Ovary (tissue), 9 donors: ENCODE measurements around the gene WNT7A. TPM values are rescaled to one million over a fixed set of nuclear protein-coding genes. Genes with fewer than 3 reads are reported as not detected.

ENCODE experiments used
- DNase-seq, 5 donors: peaks; one replicate each; pipeline ENCODE4 v3.0.0-alpha.2; 2019 to 2020
- H3K27ac ChIP-seq, 2 donors: fragments of 200-600 bp; one replicate each; pipeline versions ENCODE4 v1.5.1 to v1.8.0; 2019 to 2022
- H3K27me3 ChIP-seq: fragments of 200-600 bp; one replicate; pipeline ENCODE4 v1.8.0; 2022
- H3K36me3 ChIP-seq: fragments of 200-600 bp; sonication (generic); one replicate; pipeline ENCODE4 v1.5.1; 2019
- H3K4me1 ChIP-seq: one replicate; pipeline ENCODE4 v1.8.1; 2013; ENCODE audit warnings: mild to moderate bottlenecking, moderate library complexity; ENCODE audit not compliant: insufficient read depth
- H3K4me3 ChIP-seq: fragments of 200-600 bp; sonication (generic); one replicate; pipeline ENCODE4 v1.5.1; 2017
- H3K9me3 ChIP-seq, 2 donors: fragments of 200-600 bp in 1 of 2; sonication (generic) in 1 of 2; one replicate each; pipeline versions ENCODE4 v1.5.1 to v1.8.1; 2013 to 2019; ENCODE audit warnings: mild to moderate bottlenecking in 1 of 2, moderate library complexity in 1 of 2
- CTCF ChIP-seq, 3 donors: fragments of 450-650 bp in 2 of 3; fragments of 200-600 bp in 1 of 3; IDR thresholded peaks; one replicate each; pipeline versions ENCODE4 v1.5.1 to v1.8.0; 2016 to 2022; ENCODE audit warnings: antibody characterized with exemption in 3 of 3, mild to moderate bottlenecking in 1 of 3
- EP300 ChIP-seq: sonication (generic); formaldehyde crosslinking; IDR thresholded peaks from one replicate; pipeline ENCODE4 v1.6.1; 2017; ENCODE audit warnings: antibody characterized with exemption
- POLR2A ChIP-seq: fragments of 450-650 bp; IDR thresholded peaks from one replicate; pipeline ENCODE4 v1.6.1; 2017; ENCODE audit warnings: antibody characterized with exemption, mild to moderate bottlenecking, moderate library complexity
- WGBS, 3 donors: extraction: QIAGEN DNeasy Blood & Tissue Kit in 1 of 3; methylation state at CpG; one replicate each; pipeline versions ENCODE4 v1.1.5 to v1.1.7; 2013 to 2017; 5-methylcytosine and 5-hydroxymethylcytosine counted together
- intact Hi-C, 4 donors: fragments of 100-400 bp; cut with DNase I; formaldehyde crosslinking; loops; one replicate each; pipeline versions ENCODE4 v1.11.0 to v1.15.1; 2022 to 2023
- polyA plus RNA-seq, 2 donors: library from polyadenylated mRNA; stranded (reverse); fragments of 200-250 nt in 1 of 2; fragments of 350-450 nt in 1 of 2; fragmentation: Illumina TruSeq in 1 of 2; extraction: RNeasy Lipid Tissue Mini Kit (QIAGEN cat#74804) in 1 of 2; gene quantifications; one replicate each; pipeline ENCODE4 v1.2.3, GENCODE V29; 2013 to 2014
- total RNA-seq, 7 donors: library from RNA; depleted of rRNA in 2 of 7; stranded (reverse); fragments of >200 nt in 2 of 7; fragmentation: NEBNext Ultra II Directional in 3 of 7; extraction: Animal tissue kit (Norgen Biotek cat#: 25700) in 3 of 7; gene quantifications; one replicate each; pipeline versions ENCODE4 v1.1.0 to v1.2.4, GENCODE V29; 2016 to 2023
- donor health status: DM: no; HTN: no; CAD: no; lungs with moderate emphysema.
- donor health status: DM: no; HTN: no; CAD: no.
- donor health status: Bipolar disorder and iron deficiency.
- donor health status: DM: yes; HTN: yes; CAD: no.
- donor health status: DM: no; HTN: no; CAD: no.
- donor health status: DM: yes; HTN: yes; CAD: no.

The WNT7A gene
- total and polyA plus RNA-seq, 9 donors: 0.22 to 0.83 (median 0.34) TPM; not detected in 6

DNA sequence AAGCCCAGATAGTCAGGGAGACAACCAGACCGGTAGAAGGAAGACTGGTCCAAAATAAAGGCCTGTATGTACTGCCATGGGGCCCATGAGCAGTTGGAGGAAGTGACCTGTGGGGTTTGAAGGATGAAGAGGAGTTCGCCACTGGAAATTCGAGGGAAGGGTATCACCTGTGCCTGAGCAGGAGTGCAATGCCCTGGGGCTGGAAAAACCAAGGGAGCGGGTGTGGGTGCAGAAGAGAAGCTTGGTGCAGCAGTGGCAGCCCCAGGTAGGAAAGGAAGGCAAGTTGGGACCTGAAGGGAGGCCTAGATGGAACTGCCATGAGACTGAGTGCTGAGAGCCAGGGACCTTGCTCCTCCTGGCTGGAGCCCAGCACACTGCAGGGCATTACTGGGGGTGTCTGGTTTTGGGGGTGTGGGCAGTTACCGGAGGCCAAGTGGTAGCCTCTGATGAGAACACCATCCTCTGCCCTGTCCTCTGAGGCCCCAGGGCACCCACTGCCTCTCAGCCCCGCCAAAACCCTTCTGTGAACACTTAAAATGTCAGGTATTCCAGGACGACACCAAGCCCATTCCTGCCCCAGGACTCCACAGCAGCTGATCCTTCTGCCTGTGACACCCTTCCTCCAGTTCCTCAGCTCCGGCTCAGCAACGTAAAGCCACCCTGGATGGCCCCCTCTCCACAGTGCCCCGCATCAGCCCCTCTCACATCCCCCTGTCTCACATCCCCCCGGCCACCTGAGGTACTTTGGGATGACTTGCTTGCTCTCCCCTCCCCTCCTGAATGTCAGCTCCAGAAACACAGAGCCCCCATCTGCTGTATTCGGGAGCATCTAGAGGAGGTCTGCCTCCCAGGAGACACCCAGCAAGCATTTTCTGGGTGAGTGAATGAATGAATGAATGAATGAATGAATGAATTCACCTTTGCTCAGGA is 42.9 kb downstream of the WNT7A start:
- Histone ChIP-seq H3K9me3 (no peaks in the 10 kb centered on the region), H3K27ac (no peak overlapping the region), H3K4me3 (no peak overlapping the region), H3K36me3 (no peaks in the 10 kb centered on the region), H3K4me1 (no peaks in the 10 kb centered on the region), H3K27me3 (no peaks in the 10 kb centered on the region)
- intact Hi-C loops: no loop called here
- 75 to 82% (median 79%) methylated on average over 12 of the region's 12 CpGs for WGBS, 3 donors
- no peak for TF ChIP-seq CTCF (IDR thresholded peaks at IDR 0.05)
- TF ChIP-seq POLR2A: no peak
- no peak for TF ChIP-seq EP300
- DNase-seq: no peak

DNA sequence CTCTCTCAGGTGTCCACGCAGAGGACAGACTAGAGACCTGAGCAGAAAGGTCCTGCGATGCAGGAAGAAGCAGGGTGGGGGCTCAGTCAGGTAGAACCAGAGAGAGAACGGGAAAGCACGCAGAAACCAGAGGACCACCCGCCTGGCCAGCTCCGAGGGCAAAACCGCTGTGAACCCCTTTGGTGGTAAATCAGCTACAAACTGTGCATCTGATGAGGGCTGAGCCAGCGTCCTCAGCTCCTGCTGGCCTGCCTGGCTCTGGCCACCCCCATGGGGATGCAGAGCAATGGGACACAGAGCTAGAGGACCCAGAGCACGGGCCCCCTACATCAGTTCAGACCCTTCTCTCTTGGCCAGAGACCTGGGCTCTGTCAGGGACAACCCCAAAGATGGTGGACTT is 44.6 kb downstream of the WNT7A start:
- Histone ChIP-seq H3K36me3 (no peaks in the 10 kb centered on the region), H3K27ac (no peak overlapping the region), H3K4me3 (no peak overlapping the region), H3K27me3 (no peaks in the 10 kb centered on the region), H3K4me1 (no peaks in the 10 kb centered on the region), H3K9me3 (no peaks in the 10 kb centered on the region)
- intact Hi-C loops: no loop called here
- TF ChIP-seq CTCF (IDR thresholded peaks at IDR 0.05) (no peak), POLR2A (no peak), EP300 (no peak)
- DNase-seq: no peak
- 69 to 80% (median 75%) methylated on average over 9 of the region's 9 CpGs for WGBS, 3 donors

DNA sequence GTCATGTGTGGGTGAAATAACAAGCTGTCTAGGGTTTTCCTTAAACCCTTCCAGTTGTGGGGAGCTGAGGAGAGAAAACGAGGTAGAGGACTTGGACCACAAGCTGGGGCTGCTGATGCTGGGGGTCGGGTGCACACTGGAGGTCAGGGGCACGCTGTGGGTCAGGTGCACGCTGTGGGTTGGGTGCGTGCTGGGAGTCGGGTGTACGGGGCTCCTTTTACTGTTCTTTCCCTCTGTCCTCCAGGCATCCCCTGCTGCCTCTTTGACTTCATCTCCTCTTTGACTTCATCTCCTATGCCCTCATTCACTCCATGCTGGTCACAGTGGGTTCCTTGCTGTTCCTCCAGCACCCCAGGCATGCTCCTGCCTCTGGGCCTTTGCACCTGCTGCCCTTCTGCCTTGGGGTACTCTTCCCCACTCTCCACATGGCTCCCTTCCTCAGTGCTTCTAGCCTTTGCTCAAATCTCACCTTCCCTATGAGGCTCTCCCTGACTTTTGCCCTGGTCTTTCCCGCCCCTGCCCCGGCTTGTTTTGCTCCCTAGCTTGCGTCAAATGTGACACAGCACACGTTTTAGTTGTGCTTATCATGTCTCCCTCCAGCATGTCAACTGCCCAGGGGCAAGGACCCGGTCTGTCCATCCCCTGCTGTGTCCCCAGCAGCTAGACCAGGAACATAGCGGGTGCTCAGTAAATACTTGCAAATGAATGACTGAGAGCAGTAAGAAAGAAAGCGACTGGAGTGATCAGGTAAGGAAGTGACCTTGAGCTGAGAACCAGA is 45.4 kb downstream of the WNT7A start:
- Histone ChIP-seq H3K27ac (no peak overlapping the region), H3K27me3 (no peaks in the 10 kb centered on the region), H3K36me3 (no peaks in the 10 kb centered on the region), H3K9me3 (no peaks in the 10 kb centered on the region), H3K4me1 (no peaks in the 10 kb centered on the region), H3K4me3 (no peak overlapping the region)
- DNase-seq: no peak
- 60 to 65% (median 64%) methylated on average over 14 of the region's 14 CpGs for WGBS, 3 donors
- intact Hi-C loops: no loop called here
- TF ChIP-seq POLR2A: no peak
- TF ChIP-seq EP300: no peak
- no peak for TF ChIP-seq CTCF (IDR thresholded peaks at IDR 0.05)

GRCh38 chr3:13833506-13834257 is 46.2 kb downstream of the WNT7A start:
- TF ChIP-seq CTCF (IDR thresholded peaks at IDR 0.05): no peak
- TF ChIP-seq POLR2A: no peak
- TF ChIP-seq EP300: no peak
- H3K27me3 ChIP-seq: no peaks in the 10 kb centered on the region
- H3K36me3 ChIP-seq: no peaks in the 10 kb centered on the region
- no peaks in the 10 kb centered on the region for H3K9me3 ChIP-seq
- H3K4me3 ChIP-seq: no peak overlapping the region
- DNase-seq: no peak
- intact Hi-C loops: no loop called here
- no peak overlapping the region for H3K27ac ChIP-seq
- 75 to 81% (median 78%) methylated on average over 9 of the region's 9 CpGs for WGBS, 3 donors
- no peaks in the 10 kb centered on the region for H3K4me1 ChIP-seq
